Measurements from ENCODE around the gene PCLAF. TPM values are rescaled to one million over a fixed set of nuclear protein-coding genes. Genes with fewer than 3 reads are reported as not detected.
A peak's percentile ranks its signal among the peaks of the same experiment; 100 is the strongest.

PCLAF gene
- total RNA-seq: 1 to 10 TPM; 8.0 to 9.4 TPM
- polyA plus RNA-seq (ENCODE audit: insufficient read length in 2 of 2): 10 to 100 TPM; 23.4 to 24.7 TPM
- long read RNA-seq, donor 1, transcript PCLAF-202 (3 exons, 911 nt): minor isoform, 5 of 26 reads
- long read RNA-seq, donor 1, transcript PCLAF-201 (4 exons, 2,194 nt): major isoform, 21 of 26 reads
- long read RNA-seq, donor 1, partial matches to known transcripts: 0 of 26 reads
- long read RNA-seq, donor 1, other reads (novel, unspliced or antisense): 0 of 26 reads
- long read RNA-seq, donor 2, transcript PCLAF-201 (4 exons, 2,194 nt): major isoform, 16 of 22 reads
- long read RNA-seq, donor 2, transcript PCLAF-202 (3 exons, 911 nt): minor isoform, 5 of 22 reads
- long read RNA-seq, donor 2, partial matches to known transcripts: 0 of 22 reads
- long read RNA-seq, donor 2, other reads (novel, unspliced or antisense): 0 of 22 reads
- long read RNA-seq, donor 3, transcript PCLAF-201 (4 exons, 2,194 nt): major isoform, 11 of 19 reads
- long read RNA-seq, donor 3, partial matches to known transcripts: 0 of 19 reads
- long read RNA-seq, donor 3, other reads (novel, unspliced or antisense): 5 of 19 reads
- long read RNA-seq, donor 4, transcript PCLAF-201 (4 exons, 2,194 nt): major isoform, 100 of 148 reads
- long read RNA-seq, donor 4, transcript PCLAF-202 (3 exons, 911 nt): minor isoform, 44 of 148 reads
- long read RNA-seq, donor 4, partial matches to known transcripts: 0 of 148 reads
- long read RNA-seq, donor 4, other reads (novel, unspliced or antisense): 0 of 148 reads

GRCh38 chr15:64381000-64381751 lies at the start of gene PCLAF:
Gene PCLAF (minus strand): TSS chr15:64381441. CDS start chr15:64381371, 70 bp downstream.
- H3K27me3 ChIP-seq (ENCODE audit: control insufficient read depth, insufficient read depth, low read length): no peaks in the 10 kb centered on the region
- H3K4me3 ChIP-seq (ENCODE audit: low read depth, low read length): peak within 1 kb of the TSS; percentile 76
- H3K4me1 ChIP-seq (ENCODE audit: control insufficient read depth, insufficient read depth, low read length): peaks cover 12% of the 10 kb centered on the region
- under 1% methylated on average over 32 of the region's 38 CpGs for WGBS (ENCODE audit: insufficient coverage)
- H3K36me3 ChIP-seq (ENCODE audit: control insufficient read depth, insufficient read depth, low read length): no peaks in the 10 kb centered on the region
- peak; percentile 64 to 98 (median 82) for DNase-seq (ENCODE audit: low read depth in 4 of 6, low spot score in 6 of 6)
- no peaks in the 10 kb centered on the region for H3K9me3 ChIP-seq (ENCODE audit: control insufficient read depth, insufficient read depth, low read length)
- no peak within 1 kb of the TSS for H3K27ac ChIP-seq (ENCODE audit: low read depth, low read length)

DNA sequence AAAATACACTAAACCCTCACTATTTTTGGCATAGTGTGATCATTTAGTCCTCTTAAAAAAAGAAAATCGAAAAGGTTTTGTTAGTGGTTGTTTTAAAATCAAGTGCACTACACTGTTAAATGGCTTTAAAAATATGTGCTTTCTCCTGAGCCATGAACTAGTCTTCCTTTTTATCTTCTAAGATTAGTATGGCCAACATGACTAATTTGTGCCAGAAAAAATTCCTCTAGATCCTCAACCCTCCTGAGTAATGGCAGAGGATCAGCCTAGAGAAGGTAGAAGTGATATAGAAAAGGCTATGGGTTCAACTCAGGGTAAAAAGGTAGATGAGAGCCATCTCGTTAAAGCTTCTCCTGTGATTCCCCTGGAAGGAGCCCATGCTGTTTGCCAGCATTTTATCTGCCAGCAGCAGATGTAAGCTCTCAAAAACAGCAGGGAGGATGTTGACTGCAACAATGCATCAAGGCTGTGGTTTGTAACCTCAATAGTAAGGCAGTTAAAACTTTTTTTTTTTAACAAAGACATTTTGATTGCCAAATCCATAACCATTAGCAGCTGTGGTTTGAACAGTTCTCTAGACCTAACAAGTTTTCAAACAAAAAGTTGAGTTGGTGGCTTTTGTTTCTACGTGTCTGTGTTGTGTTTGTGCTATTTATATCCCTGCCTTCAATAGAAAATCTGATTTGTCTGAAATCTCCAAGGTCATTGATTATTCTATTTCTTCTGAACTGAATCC lies 48.9 kb upstream of the PCLAF start:
- Histone ChIP-seq H3K9me3 (ENCODE audit: control insufficient read depth, insufficient read depth, low read length) (no peaks in the 10 kb centered on the region), H3K27ac (ENCODE audit: low read depth, low read length) (peak overlapping the region; percentile 15), H3K4me1 (ENCODE audit: control insufficient read depth, insufficient read depth, low read length) (no peaks in the 10 kb centered on the region), H3K27me3 (ENCODE audit: control insufficient read depth, insufficient read depth, low read length) (no peaks in the 10 kb centered on the region), H3K4me3 (ENCODE audit: low read depth, low read length) (no peak overlapping the region), H3K36me3 (ENCODE audit: control insufficient read depth, insufficient read depth, low read length) (peaks cover 15% of the 10 kb centered on the region)
- 0% methylated on average over 1 of the region's 3 CpGs for whole genome bisulfite sequencing (ENCODE audit: insufficient coverage)
- DNase-seq (ENCODE audit: low read depth in 4 of 6, low spot score in 6 of 6): peak in 2 of 6 donors; percentile 43 to 75

- no peak overlapping the region for H3K4me3 ChIP-seq (ENCODE audit: low read depth, low read length)
- no peaks in the 10 kb centered on the region for H3K27me3 ChIP-seq (ENCODE audit: control insufficient read depth, insufficient read depth, low read length)
- no peak overlapping the region for H3K27ac ChIP-seq (ENCODE audit: low read depth, low read length)
- H3K4me1 ChIP-seq (ENCODE audit: control insufficient read depth, insufficient read depth, low read length): no peaks in the 10 kb centered on the region
- no peak for DNase-seq (ENCODE audit: low read depth in 4 of 6, low spot score in 6 of 6)
- H3K36me3 ChIP-seq (ENCODE audit: control insufficient read depth, insufficient read depth, low read length): peaks cover 15% of the 10 kb centered on the region
- no peaks in the 10 kb centered on the region for H3K9me3 ChIP-seq (ENCODE audit: control insufficient read depth, insufficient read depth, low read length)
Observed at GRCh38 chr15:64429448-64429847, 48.2 kb upstream of the PCLAF start.

DNA sequence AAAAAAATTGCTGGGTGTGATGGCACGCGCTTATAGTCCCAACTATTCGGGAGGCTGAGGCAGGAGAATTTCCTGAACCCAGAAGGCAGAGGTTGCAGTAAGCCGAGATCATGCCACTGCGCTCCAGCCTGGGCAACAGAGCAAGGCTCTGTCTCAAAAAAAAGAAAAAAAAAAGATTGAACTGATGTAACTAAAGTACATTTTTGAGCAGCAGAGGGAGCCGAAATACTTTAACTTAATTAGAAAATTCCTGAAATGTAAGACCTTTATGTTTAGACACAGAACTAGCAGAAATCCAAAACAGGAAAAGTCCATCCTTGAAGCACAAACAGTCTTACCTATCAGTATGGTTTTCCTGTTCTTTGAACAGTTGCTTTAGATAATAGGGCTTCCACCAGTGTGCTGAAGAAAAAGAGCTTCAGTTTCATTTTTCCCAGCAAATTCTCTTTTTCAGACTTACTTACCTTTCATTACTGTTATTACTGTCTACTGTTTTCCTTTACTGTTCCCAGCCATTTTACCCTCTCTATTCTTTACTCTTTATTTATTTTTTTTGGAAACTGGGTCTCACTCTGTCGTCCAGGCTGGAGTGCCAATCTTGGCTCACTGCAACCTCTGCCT lies 45.7 kb upstream of the PCLAF start:
- H3K27ac ChIP-seq (ENCODE audit: low read depth, low read length): no peak overlapping the region
- H3K4me3 ChIP-seq (ENCODE audit: low read depth, low read length): no peak overlapping the region
- peaks cover 12% of the 10 kb centered on the region for H3K36me3 ChIP-seq (ENCODE audit: control insufficient read depth, insufficient read depth, low read length)
- no peaks in the 10 kb centered on the region for H3K27me3 ChIP-seq (ENCODE audit: control insufficient read depth, insufficient read depth, low read length)
- no peaks in the 10 kb centered on the region for H3K4me1 ChIP-seq (ENCODE audit: control insufficient read depth, insufficient read depth, low read length)
- H3K9me3 ChIP-seq (ENCODE audit: control insufficient read depth, insufficient read depth, low read length): no peaks in the 10 kb centered on the region
- WGBS (ENCODE audit: insufficient coverage): 80% methylated on average over 3 of the region's 7 CpGs
- peak in 4 of 6 donors; percentile 6 to 88 (median 57) for DNase-seq (ENCODE audit: low read depth in 4 of 6, low spot score in 6 of 6)

DNA sequence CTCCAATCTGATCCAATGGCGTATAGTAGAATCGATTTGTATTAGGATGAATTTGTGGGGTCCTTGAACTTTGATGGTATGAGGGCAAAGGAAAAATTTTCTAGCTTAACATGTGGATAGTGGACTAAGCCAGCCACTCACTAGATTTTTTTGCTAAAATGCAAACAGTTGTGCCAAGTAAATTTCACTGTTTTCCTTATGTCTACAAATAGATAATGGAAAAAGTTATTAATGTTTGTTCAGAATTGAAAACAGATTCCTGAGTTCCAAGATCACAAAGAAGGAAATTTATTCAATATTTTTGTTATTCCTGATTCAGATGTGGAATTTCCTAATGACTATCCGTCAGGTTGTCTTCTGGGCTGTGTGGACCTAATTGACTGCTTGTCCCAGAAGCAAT lies 44.0 kb upstream of the PCLAF start:
- no peaks in the 10 kb centered on the region for H3K4me1 ChIP-seq (ENCODE audit: control insufficient read depth, insufficient read depth, low read length)
- no CpG with 5 or more reads among the region's 3 CpGs for WGBS (ENCODE audit: insufficient coverage)
- no peak overlapping the region for H3K4me3 ChIP-seq (ENCODE audit: low read depth, low read length)
- H3K27me3 ChIP-seq (ENCODE audit: control insufficient read depth, insufficient read depth, low read length): no peaks in the 10 kb centered on the region
- peaks cover 22% of the 10 kb centered on the region for H3K36me3 ChIP-seq (ENCODE audit: control insufficient read depth, insufficient read depth, low read length)
- H3K27ac ChIP-seq (ENCODE audit: low read depth, low read length): no peak overlapping the region
- H3K9me3 ChIP-seq (ENCODE audit: control insufficient read depth, insufficient read depth, low read length): no peaks in the 10 kb centered on the region
- DNase-seq (ENCODE audit: low read depth in 4 of 6, low spot score in 6 of 6): no peak

DNA sequence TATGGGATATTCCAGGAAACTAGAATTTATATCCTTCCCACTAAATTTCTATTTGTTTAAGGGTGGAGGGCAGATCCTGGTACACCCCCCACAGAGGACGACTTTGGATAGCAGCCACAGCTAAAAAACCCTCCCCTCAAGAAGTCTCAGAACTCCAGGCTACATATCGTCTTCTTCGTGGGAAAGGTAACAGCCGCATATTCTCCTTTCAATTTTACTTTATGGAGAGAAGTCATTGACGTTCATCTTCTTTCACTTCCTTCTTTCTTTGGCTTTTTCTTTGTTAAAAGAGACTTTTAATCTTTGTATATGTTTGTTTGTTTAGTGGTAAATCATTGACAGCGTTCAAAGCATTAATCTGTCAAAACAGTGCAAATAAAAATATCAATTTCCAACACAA lies 42.7 kb upstream of the PCLAF start:
- no peak overlapping the region for H3K27ac ChIP-seq (ENCODE audit: low read depth, low read length)
- no peaks in the 10 kb centered on the region for H3K9me3 ChIP-seq (ENCODE audit: control insufficient read depth, insufficient read depth, low read length)
- no peaks in the 10 kb centered on the region for H3K4me1 ChIP-seq (ENCODE audit: control insufficient read depth, insufficient read depth, low read length)
- DNase-seq (ENCODE audit: low read depth in 4 of 6, low spot score in 6 of 6): no peak
- H3K27me3 ChIP-seq (ENCODE audit: control insufficient read depth, insufficient read depth, low read length): no peaks in the 10 kb centered on the region
- no peak overlapping the region for H3K4me3 ChIP-seq (ENCODE audit: low read depth, low read length)
- H3K36me3 ChIP-seq (ENCODE audit: control insufficient read depth, insufficient read depth, low read length): peaks cover 34% of the 10 kb centered on the region
- no CpG with 5 or more reads among the region's 6 CpGs for WGBS (ENCODE audit: insufficient coverage)

DNA sequence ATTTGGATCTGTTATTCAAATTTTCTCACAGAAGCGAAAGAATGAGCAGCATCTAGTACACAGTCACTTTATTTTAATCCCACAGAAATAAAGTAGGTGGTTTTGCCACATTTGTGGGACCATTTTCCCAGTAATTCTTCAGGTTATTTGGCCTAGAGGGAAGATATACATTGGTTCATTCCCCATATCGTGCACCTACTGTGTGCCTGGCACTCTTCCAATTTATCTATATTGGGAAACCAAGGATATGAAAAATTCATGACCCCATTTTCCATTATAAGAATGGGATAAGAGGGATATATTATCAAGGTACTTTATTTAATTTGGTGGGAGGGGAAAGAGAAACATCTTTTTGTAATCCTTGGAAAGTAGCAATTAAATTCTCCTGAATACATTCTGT lies 41.5 kb upstream of the PCLAF start:
- no peak for DNase-seq (ENCODE audit: low read depth in 4 of 6, low spot score in 6 of 6)
- no peaks in the 10 kb centered on the region for H3K9me3 ChIP-seq (ENCODE audit: control insufficient read depth, insufficient read depth, low read length)
- peaks cover 38% of the 10 kb centered on the region for H3K36me3 ChIP-seq (ENCODE audit: control insufficient read depth, insufficient read depth, low read length)
- no peaks in the 10 kb centered on the region for H3K27me3 ChIP-seq (ENCODE audit: control insufficient read depth, insufficient read depth, low read length)
- H3K4me1 ChIP-seq (ENCODE audit: control insufficient read depth, insufficient read depth, low read length): no peaks in the 10 kb centered on the region
- no peak overlapping the region for H3K4me3 ChIP-seq (ENCODE audit: low read depth, low read length)
- H3K27ac ChIP-seq (ENCODE audit: low read depth, low read length): no peak overlapping the region
- no CpG with 5 or more reads among the region's 2 CpGs for WGBS (ENCODE audit: insufficient coverage)

- H3K9me3 ChIP-seq (ENCODE audit: control insufficient read depth, insufficient read depth, low read length): no peaks in the 10 kb centered on the region
- no peak overlapping the region for H3K4me3 ChIP-seq (ENCODE audit: low read depth, low read length)
- H3K36me3 ChIP-seq (ENCODE audit: control insufficient read depth, insufficient read depth, low read length): peaks cover 48% of the 10 kb centered on the region
- no peaks in the 10 kb centered on the region for H3K27me3 ChIP-seq (ENCODE audit: control insufficient read depth, insufficient read depth, low read length)
- no CpG with 5 or more reads among the region's 2 CpGs for WGBS (ENCODE audit: insufficient coverage)
- DNase-seq (ENCODE audit: low read depth in 4 of 6, low spot score in 6 of 6): no peak
- H3K27ac ChIP-seq (ENCODE audit: low read depth, low read length): no peak overlapping the region
- H3K4me1 ChIP-seq (ENCODE audit: control insufficient read depth, insufficient read depth, low read length): no peaks in the 10 kb centered on the region
Observed at GRCh38 chr15:64412216-64412615, 31.0 kb upstream of the PCLAF start.

DNA sequence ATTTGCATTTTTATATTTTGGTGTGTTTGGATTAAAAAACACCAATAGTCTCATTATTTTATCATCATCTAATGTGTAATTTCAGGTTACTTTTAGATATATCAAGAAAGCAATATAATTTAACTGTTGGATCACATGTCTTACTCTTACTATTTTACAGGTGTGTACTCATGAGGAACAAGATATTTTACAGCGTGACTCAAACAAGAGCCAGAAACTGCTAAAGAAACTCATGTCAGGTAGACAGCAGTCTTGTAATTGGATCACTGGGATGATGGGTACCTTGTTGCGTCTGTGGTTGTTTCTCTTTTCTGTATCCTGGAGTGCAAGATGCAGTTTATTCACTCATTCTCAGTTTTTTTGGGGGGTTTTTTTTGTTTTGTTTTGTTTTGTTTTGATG lies 19.3 kb upstream of the PCLAF start:
- 100% methylated on average over 1 of the region's 2 CpGs for WGBS (ENCODE audit: insufficient coverage)
- DNase-seq (ENCODE audit: low read depth in 4 of 6, low spot score in 6 of 6): no peak

More for the DNA sequence above, 19.3 kb upstream of the PCLAF start:
- Histone ChIP-seq H3K27ac (ENCODE audit: low read depth, low read length) (no peak overlapping the region), H3K27me3 (ENCODE audit: control insufficient read depth, insufficient read depth, low read length) (no peaks in the 10 kb centered on the region), H3K4me3 (ENCODE audit: low read depth, low read length) (no peak overlapping the region), H3K36me3 (ENCODE audit: control insufficient read depth, insufficient read depth, low read length) (peaks cover 83% of the 10 kb centered on the region), H3K4me1 (ENCODE audit: control insufficient read depth, insufficient read depth, low read length) (no peaks in the 10 kb centered on the region), H3K9me3 (ENCODE audit: control insufficient read depth, insufficient read depth, low read length) (no peaks in the 10 kb centered on the region)

Measured in spinal cord (tissue), 10 donors.